IPS-15b (cell line): ENCODE measurements around the gene SCRG1.

ENCODE experiments used
- H3K27me3 ChIP-seq: one replicate; pipeline ENCODE4 v1.6.1; 2013; ENCODE audit warnings: low read length; ENCODE audit not compliant: control insufficient read depth, insufficient read depth
- H3K36me3 ChIP-seq: one replicate; pipeline ENCODE4 v1.6.1; 2013; ENCODE audit warnings: low read length; ENCODE audit not compliant: control insufficient read depth, insufficient read depth
- H3K4me1 ChIP-seq: one replicate; pipeline ENCODE4 v1.6.1; 2013; ENCODE audit warnings: mild to moderate bottlenecking, low read length; ENCODE audit not compliant: control insufficient read depth, insufficient read depth
- H3K4me3 ChIP-seq: one replicate; pipeline ENCODE4 v1.5.1; 2013; ENCODE audit warnings: low read depth, low read length
- H3K9ac ChIP-seq: one replicate; pipeline ENCODE4 v1.6.1; 2013; ENCODE audit warnings: low read depth, mild to moderate bottlenecking, low read length
- H3K9me3 ChIP-seq: one replicate; pipeline ENCODE4 v1.6.1; 2013; ENCODE audit warnings: mild to moderate bottlenecking, low read length; ENCODE audit not compliant: control insufficient read depth, insufficient read depth

The SCRG1 gene

DNA sequence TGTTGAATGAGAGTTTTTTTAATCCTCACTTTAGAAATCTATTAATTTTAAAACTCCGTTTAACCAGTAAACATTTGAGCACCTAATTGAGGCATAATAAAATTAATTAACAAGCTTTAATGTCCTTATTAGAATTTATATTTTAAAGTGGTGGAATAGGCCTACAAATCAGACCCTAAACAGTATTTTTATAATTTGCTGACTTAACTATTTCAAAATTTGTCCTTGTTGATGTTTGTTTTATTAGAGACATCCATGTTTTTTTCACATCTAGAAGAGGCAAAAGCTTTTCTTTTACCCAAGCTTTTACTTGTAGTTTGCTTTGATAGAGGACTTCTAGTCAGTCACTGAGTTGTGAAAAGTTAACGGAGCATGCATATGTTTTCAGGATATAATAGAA, 24.3 kb downstream of the SCRG1 start:
- H3K4me3 ChIP-seq, result no peak overlapping the region
- H3K27me3 ChIP-seq, result peaks cover 6% of the 10 kb centered on the region
- H3K9me3 ChIP-seq, result no peaks in the 10 kb centered on the region
- H3K36me3 ChIP-seq, result no peaks in the 10 kb centered on the region
- no peaks in the 10 kb centered on the region for H3K4me1 ChIP-seq
- no peak overlapping the region for H3K9ac ChIP-seq

DNA sequence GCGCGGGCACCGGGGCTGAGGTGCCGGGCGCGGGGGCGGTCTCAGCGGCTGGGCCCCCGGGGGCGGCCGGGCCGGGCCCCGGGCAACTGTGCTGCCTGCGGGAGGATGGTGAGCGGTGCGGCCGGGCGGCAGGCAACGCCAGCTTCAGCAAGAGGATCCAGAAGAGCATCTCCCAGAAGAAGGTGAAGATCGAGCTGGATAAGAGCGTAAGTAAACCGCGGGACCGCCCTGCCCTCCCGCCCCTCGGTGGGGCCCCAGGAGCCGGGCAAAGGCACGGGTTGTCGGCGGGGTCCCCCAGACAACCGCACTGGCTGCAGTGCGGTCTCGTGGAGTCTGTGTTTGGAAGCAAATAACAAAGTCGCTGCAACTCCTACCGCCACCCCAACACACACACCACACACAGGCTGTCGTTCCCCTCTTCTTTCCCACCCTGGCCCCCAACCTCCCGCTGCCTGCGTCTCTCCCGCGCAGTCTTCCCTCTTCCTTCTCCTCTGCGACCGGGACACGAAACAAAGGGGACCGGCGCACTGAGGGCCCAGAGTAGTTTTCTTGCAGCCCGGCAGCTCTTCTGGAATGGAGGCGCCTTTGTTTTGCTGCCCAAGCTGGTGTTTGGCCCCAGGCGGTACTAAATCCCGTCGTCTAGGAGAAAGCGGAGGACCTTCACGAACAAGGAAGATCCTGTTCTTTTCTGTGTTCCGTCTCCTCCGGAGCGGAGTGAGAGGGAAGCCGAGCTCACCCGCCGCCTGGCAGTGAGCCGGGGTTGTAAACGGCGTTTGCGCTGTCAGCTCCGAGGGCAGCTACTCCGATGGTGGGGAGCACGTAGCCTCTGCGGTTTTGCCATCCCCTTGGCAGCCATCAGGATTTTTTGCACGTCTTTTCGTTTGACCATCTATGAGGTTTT, 27.4 kb downstream of the SCRG1 start:
- no peaks in the 10 kb centered on the region for H3K36me3 ChIP-seq
- peak overlapping the region; percentile 89 for H3K4me3 ChIP-seq
- no peaks in the 10 kb centered on the region for H3K9me3 ChIP-seq
- peak overlapping the region; percentile 30 for H3K9ac ChIP-seq
- H3K4me1 ChIP-seq, result no peaks in the 10 kb centered on the region
- H3K27me3 ChIP-seq, result peaks cover 6% of the 10 kb centered on the region

- H3K27me3 ChIP-seq, result peaks cover 6% of the 10 kb centered on the region
- H3K36me3 ChIP-seq, result no peaks in the 10 kb centered on the region
- peak within 1 kb of the TSS; percentile 95 for H3K4me3 ChIP-seq
- no peaks in the 10 kb centered on the region for H3K9me3 ChIP-seq
- peak within 1 kb of the TSS; percentile 30 for H3K9ac ChIP-seq
- H3K4me1 ChIP-seq, result no peaks in the 10 kb centered on the region
Observed at GRCh38 chr4:173370477-173371291, 28.2 kb downstream of the SCRG1 start, which contains the start of gene SAP30. TSS of gene SAP30 (plus strand) at chr4:173370954. CDS start at chr4:173371183, 229 bp downstream.

DNA sequence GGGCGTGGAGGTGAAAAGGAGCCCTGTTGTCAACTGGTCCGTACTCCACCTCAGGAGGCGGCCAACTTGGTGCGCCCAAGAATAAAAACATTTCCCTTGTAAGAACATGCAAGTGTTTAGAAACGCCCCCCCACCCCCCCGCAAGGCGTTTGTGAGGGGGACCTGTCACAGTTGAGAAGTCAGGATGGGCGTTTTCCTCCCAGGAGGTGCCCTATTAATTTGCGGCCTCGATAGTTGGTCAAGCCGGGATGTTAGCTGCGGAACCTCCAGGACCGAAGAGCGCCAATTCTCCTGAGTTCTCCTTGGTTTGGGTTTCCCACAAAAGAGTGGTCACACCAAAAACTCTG, 28.8 kb downstream of the SCRG1 start:
- no peaks in the 10 kb centered on the region for H3K9me3 ChIP-seq
- H3K4me1 ChIP-seq, result no peaks in the 10 kb centered on the region
- H3K27me3 ChIP-seq, result peaks cover 6% of the 10 kb centered on the region
- H3K36me3 ChIP-seq, result no peaks in the 10 kb centered on the region
- H3K4me3 ChIP-seq, result peak overlapping the region; percentile 95
- H3K9ac ChIP-seq, result no peak overlapping the region

GRCh38 chr4:173367946-173368345, 31.0 kb downstream of the SCRG1 start:
- Histone ChIP-seq H3K9me3 (no peaks in the 10 kb centered on the region), H3K4me1 (no peaks in the 10 kb centered on the region), H3K9ac (no peak overlapping the region), H3K4me3 (no peak overlapping the region), H3K27me3 (peaks cover 3% of the 10 kb centered on the region), H3K36me3 (no peaks in the 10 kb centered on the region)

- Histone ChIP-seq H3K9ac (no peak overlapping the region), H3K4me1 (no peaks in the 10 kb centered on the region), H3K27me3 (no peaks in the 10 kb centered on the region), H3K4me3 (no peak overlapping the region), H3K9me3 (no peaks in the 10 kb centered on the region), H3K36me3 (no peaks in the 10 kb centered on the region)
Observed at GRCh38 chr4:173367285-173367684, 31.6 kb downstream of the SCRG1 start.

- Histone ChIP-seq H3K4me1 (peaks cover 2% of the 10 kb centered on the region), H3K4me3 (no peak overlapping the region), H3K36me3 (no peaks in the 10 kb centered on the region), H3K9me3 (no peaks in the 10 kb centered on the region), H3K27me3 (no peaks in the 10 kb centered on the region), H3K9ac (no peak overlapping the region)
Observed at GRCh38 chr4:173365359-173365996, 33.4 kb downstream of the SCRG1 start.

GRCh38 chr4:173362666-173363065, 36.2 kb downstream of the SCRG1 start:
- H3K9ac ChIP-seq, result no peak overlapping the region
- H3K4me3 ChIP-seq, result no peak overlapping the region
- H3K4me1 ChIP-seq, result peaks cover 2% of the 10 kb centered on the region
- no peaks in the 10 kb centered on the region for H3K36me3 ChIP-seq
- H3K9me3 ChIP-seq, result no peaks in the 10 kb centered on the region
- H3K27me3 ChIP-seq, result no peaks in the 10 kb centered on the region

DNA sequence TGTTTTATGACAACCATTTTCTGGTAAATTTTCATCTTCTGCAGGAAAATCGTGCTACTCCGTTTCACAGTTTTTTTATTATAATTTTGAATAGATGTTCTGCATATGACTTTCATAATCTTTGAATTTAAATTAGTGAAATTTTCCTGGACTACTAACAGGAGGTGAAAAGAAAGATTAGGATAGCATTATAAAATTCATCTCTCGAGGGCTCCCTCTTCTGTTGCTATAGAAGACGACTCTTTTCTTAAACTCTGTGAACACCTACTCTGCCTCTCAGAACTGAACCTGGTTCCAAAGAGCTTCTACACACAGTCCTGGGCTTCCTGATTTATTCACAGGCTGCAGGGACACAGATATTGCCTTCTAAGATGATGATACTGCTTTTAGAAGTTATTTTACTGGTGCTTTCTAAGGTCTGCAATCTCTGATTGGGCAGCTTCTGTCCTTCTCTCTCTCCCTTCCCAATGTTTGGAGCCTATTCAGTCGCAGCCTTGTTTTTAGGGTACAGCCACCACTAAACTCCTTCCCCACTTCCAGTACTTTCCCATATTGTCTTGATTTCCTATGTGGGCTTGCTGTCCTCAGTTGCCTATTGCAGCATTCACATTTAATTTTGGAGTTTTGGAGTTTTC, 38.2 kb downstream of the SCRG1 start:
- Histone ChIP-seq H3K27me3 (no peaks in the 10 kb centered on the region), H3K9me3 (no peaks in the 10 kb centered on the region), H3K4me1 (peaks cover 2% of the 10 kb centered on the region), H3K4me3 (no peak overlapping the region), H3K9ac (no peak overlapping the region), H3K36me3 (no peaks in the 10 kb centered on the region)

DNA sequence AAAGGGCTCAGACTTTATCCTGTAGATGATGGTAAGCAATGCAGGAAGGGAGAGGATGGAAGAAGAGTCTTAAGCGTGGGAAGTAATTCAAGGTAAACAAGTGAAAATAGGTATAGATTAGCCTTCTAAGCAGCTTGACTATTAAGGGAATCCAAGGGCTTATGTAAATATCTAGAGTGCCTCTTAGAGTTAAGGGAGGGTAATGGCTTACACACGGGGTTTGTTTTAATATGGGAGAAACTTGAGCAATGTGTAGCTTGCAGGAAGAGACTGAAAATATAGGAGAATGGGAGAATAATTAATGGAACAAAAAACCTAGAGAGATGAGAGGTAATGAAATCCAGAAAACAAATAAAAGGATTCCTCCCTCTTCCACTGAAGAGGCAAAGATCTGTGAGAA, 41.0 kb downstream of the SCRG1 start:
- Histone ChIP-seq H3K9ac (no peak overlapping the region), H3K9me3 (no peaks in the 10 kb centered on the region), H3K36me3 (no peaks in the 10 kb centered on the region), H3K4me3 (no peak overlapping the region), H3K27me3 (no peaks in the 10 kb centered on the region), H3K4me1 (peaks cover 2% of the 10 kb centered on the region)

DNA sequence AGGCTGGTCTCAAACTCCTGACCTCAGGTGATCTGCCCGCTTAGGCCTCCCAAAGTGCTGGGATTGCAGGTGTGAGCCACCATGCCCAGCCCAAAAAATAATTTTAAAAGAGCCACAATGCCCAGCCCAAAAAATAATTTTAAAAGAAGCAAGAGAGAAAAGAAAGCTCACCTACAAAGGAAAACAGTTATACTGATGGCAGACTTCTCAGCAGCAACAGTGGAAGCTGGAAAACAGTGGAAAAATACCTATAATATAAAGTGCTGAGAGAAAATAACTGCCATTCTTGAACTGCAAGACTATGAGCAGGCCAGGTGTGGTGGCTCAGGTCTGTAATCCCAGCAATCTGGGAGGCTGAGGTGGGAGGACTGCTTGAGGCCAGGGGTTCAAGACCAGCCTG, 51.4 kb downstream of the SCRG1 start:
- Histone ChIP-seq H3K27me3 (no peaks in the 10 kb centered on the region), H3K9ac (no peak overlapping the region), H3K9me3 (no peaks in the 10 kb centered on the region), H3K36me3 (no peaks in the 10 kb centered on the region), H3K4me3 (no peak overlapping the region), H3K4me1 (peaks cover 10% of the 10 kb centered on the region)
